Hepatic stellate cell (primary cell): ENCODE data around the gene RNGTT.
"Not testable (repeated sequence)": the region's sequence is repeated elsewhere in the genome, so short reads cannot be mapped to it uniquely, and the experiment has no call there.

Source experiments
- DNase-seq: peaks from one replicate; pipeline ENCODE4 v3.0.0; 2011; ENCODE audit warnings: low spot score

RNGTT gene

GRCh38 chr6:88864359-88865054, 98.9 kb downstream of the RNGTT start:
- no peak for DNase-seq

- DNase-seq: no peak
These were observed 103.1 kb downstream of the RNGTT start for GRCh38 chr6:88860310-88860709.

GRCh38 chr6:88858455-88858854, 105.0 kb downstream of the RNGTT start:
- no peak for DNase-seq

- DNase-seq: no peak
These were observed 106.9 kb downstream of the RNGTT start for GRCh38 chr6:88856566-88856965.

- no peak for DNase-seq
These were observed 107.8 kb downstream of the RNGTT start for GRCh38 chr6:88855541-88856147.

- no peak for DNase-seq
These were observed 110.6 kb downstream of the RNGTT start for GRCh38 chr6:88852775-88853174.

GRCh38 chr6:88852000-88852399, 111.4 kb downstream of the RNGTT start:
- DNase-seq: no peak

GRCh38 chr6:88848870-88849269, 114.5 kb downstream of the RNGTT start:
- no peak for DNase-seq

- DNase-seq: peak; percentile 29
These were observed 120.4 kb downstream of the RNGTT start for GRCh38 chr6:88843040-88843439.

- DNase-seq: no peak
These were observed 121.1 kb downstream of the RNGTT start for GRCh38 chr6:88842320-88842719.

GRCh38 chr6:88840796-88841539, 122.5 kb downstream of the RNGTT start:
- no peak for DNase-seq

GRCh38 chr6:88840289-88840688, 123.1 kb downstream of the RNGTT start:
- no peak for DNase-seq

GRCh38 chr6:88839280-88839679, 124.1 kb downstream of the RNGTT start:
- no peak for DNase-seq

GRCh38 chr6:88835210-88835609, 128.2 kb downstream of the RNGTT start:
- no peak for DNase-seq

- DNase-seq: not testable (repeated sequence)
These were observed 130.3 kb downstream of the RNGTT start for GRCh38 chr6:88833071-88833470.

- not testable (repeated sequence) for DNase-seq
These were observed 135.8 kb downstream of the RNGTT start for GRCh38 chr6:88827599-88827998.

- DNase-seq: no peak
These were observed 137.6 kb downstream of the RNGTT start for GRCh38 chr6:88825856-88826255.

GRCh38 chr6:88823998-88824397, 139.4 kb downstream of the RNGTT start:
- peak; percentile 7 for DNase-seq

GRCh38 chr6:88815491-88815890, 147.9 kb downstream of the RNGTT start:
- no peak for DNase-seq

GRCh38 chr6:88814909-88815308, 148.5 kb downstream of the RNGTT start:
- no peak for DNase-seq

GRCh38 chr6:88813045-88813444, 150.4 kb downstream of the RNGTT start:
- DNase-seq: no peak

GRCh38 chr6:88810701-88811100, 152.7 kb downstream of the RNGTT start:
- no peak for DNase-seq

GRCh38 chr6:88810089-88810488, 153.3 kb downstream of the RNGTT start:
- DNase-seq: no peak
